ENCODE results near the gene ASH1L.

GRCh38 chr1:155457266-155457665 lies 105.3 kb downstream of the ASH1L start:
- TF ChIP-seq POLR2AphosphoS5 (IDR thresholded peaks at IDR 0.05; ENCODE audit: low read depth, low read length) (no peak), POLR2A (IDR thresholded peaks at IDR 0.05; ENCODE audit: low read depth, low read length) (no peak)

All from GM12891 (cell line).